Sigmoid colon (tissue), 4 donors: Measurements from ENCODE around the gene MSI1.

Source experiments
- EP300 ChIP-seq, 4 donors: sonication (generic); formaldehyde crosslinking; IDR thresholded peaks; one replicate each; pipeline ENCODE4 v1.6.1; 2017; ENCODE audit warnings: antibody characterized with exemption in 4 of 4
- POLR2A ChIP-seq, 2 donors: fragments of 450-650 bp; IDR thresholded peaks; one replicate each; pipeline ENCODE4 v1.6.1; 2016; ENCODE audit warnings: antibody characterized with exemption in 2 of 2, mild to moderate bottlenecking in 2 of 2, moderate library complexity in 2 of 2
- POLR2AphosphoS5 ChIP-seq, 4 donors: sonication (generic); formaldehyde crosslinking; IDR thresholded peaks; one replicate each; pipeline ENCODE4 v1.6.1; 2017; ENCODE audit warnings: antibody characterized with exemption in 4 of 4
- TF ChIP-seq, protein P1 (sequence below), 4 experiments: fragments of 450-650 bp in 3 of 4; fragments of 200-600 bp in 1 of 4; IDR thresholded peaks; one replicate each; pipeline ENCODE4 v1.5.1; 2016 to 2019; ENCODE audit warnings: antibody characterized with exemption in 4 of 4, mild to moderate bottlenecking in 3 of 4, moderate library complexity in 2 of 4

DNA sequence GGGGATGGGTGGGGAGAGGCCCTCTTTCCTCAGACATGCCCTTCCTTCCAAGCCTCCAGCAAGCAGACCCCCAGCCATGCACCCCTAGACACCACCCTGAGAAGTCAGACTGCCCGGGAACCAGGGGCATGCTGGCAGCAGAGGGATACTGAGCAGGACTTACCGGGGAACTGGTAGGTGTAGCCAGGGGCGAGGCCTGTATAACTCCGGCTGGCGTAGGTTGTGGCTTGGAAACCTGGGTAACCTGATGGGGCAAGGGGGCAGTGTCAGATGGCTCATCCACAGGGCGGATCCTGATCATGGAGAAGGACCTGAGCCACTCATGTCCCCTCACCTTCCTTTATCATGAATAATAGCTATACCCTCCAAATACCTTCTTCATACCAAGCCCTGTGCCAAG is 15.8 kb downstream of the MSI1 start:
- no peak for TF ChIP-seq POLR2A (IDR thresholded peaks at IDR 0.05)
- TF ChIP-seq, protein P1, sequence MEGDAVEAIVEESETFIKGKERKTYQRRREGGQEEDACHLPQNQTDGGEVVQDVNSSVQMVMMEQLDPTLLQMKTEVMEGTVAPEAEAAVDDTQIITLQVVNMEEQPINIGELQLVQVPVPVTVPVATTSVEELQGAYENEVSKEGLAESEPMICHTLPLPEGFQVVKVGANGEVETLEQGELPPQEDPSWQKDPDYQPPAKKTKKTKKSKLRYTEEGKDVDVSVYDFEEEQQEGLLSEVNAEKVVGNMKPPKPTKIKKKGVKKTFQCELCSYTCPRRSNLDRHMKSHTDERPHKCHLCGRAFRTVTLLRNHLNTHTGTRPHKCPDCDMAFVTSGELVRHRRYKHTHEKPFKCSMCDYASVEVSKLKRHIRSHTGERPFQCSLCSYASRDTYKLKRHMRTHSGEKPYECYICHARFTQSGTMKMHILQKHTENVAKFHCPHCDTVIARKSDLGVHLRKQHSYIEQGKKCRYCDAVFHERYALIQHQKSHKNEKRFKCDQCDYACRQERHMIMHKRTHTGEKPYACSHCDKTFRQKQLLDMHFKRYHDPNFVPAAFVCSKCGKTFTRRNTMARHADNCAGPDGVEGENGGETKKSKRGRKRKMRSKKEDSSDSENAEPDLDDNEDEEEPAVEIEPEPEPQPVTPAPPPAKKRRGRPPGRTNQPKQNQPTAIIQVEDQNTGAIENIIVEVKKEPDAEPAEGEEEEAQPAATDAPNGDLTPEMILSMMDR (IDR thresholded peaks at IDR 0.05), result no peak
- no peak for TF ChIP-seq POLR2AphosphoS5 (IDR thresholded peaks at IDR 0.05)
- no peak for TF ChIP-seq EP300 (IDR thresholded peaks at IDR 0.05)
